H7 (cell line): ENCODE data around the gene FUS. TPM values are rescaled to one million over a fixed set of nuclear protein-coding genes. Genes with fewer than 3 reads are reported as not detected.

Source experiments
- total RNA-seq: library from RNA; depleted of rRNA; stranded (reverse); fragments of >200 nt; shearing (Covaris generic); gene quantifications from 2 replicates; pipeline ENCODE4 v1.2.3, GENCODE V29; 2014; rRNA removed

FUS gene
- total RNA-seq, 1 experiment from 2014 or later, result 39.8 TPM

Other genes with a start within 250 kb of the FUS start
- 15.3 and 18.4 TPM in 2 replicates for gene ORAI3, start 231.1 kb upstream of the FUS start, total RNA-seq
- gene SETD1A, start 222.4 kb upstream of the FUS start, total RNA-seq, result 4.1 and 5.0 TPM in 2 replicates
- gene HSD3B7, start 194.9 kb upstream of the FUS start, total RNA-seq, result 4.4 and 8.2 TPM in 2 replicates
- 1.3 and 4.1 TPM in 2 replicates for gene STX1B, start 169.5 kb upstream of the FUS start, total RNA-seq
- 13.6 and 14.2 TPM in 2 replicates for gene STX4, start 146.6 kb upstream of the FUS start, total RNA-seq
- gene ZNF668, start 105.9 kb upstream of the FUS start, total RNA-seq, result 16.4 and 19.9 TPM in 2 replicates
- 28.8 and 30.0 TPM in 2 replicates for gene ZNF646, start 105.7 kb upstream of the FUS start, total RNA-seq
- gene PRSS53, start 91.2 kb upstream of the FUS start, total RNA-seq, result 1.3 and 4.5 TPM in 2 replicates
- gene VKORC1, start 85.3 kb upstream of the FUS start, total RNA-seq, result 127 and 135 TPM in 2 replicates
- gene BCKDK, start 71.8 kb upstream of the FUS start, total RNA-seq, result 52.7 and 64.0 TPM in 2 replicates
- 61.7 and 77.2 TPM in 2 replicates for gene KAT8, start 62.5 kb upstream of the FUS start, total RNA-seq
- gene PRSS8, start 44.4 kb upstream of the FUS start, total RNA-seq, result 57.1 and 65.4 TPM in 2 replicates
- 0.59 and 1.1 TPM in 2 replicates for gene PRSS36, start 30.1 kb upstream of the FUS start, total RNA-seq
- 32.2 and 35.2 TPM in 2 replicates for gene PYCARD, start 22.6 kb downstream of the FUS start, total RNA-seq
- gene TRIM72, start 34.0 kb downstream of the FUS start, total RNA-seq, result 0.03 and 0.44 TPM in 2 replicates
- gene PYDC1, start 37.0 kb downstream of the FUS start, total RNA-seq, result not detected in 2 replicates
- gene ITGAM, start 79.8 kb downstream of the FUS start, total RNA-seq, result 0.04 TPM in 1 of 2 replicates, not detected in the other
- 0.26 and 0.80 TPM in 2 replicates for gene ITGAX, start 175.0 kb downstream of the FUS start, total RNA-seq
- gene ITGAD, start 213.2 kb downstream of the FUS start, total RNA-seq, result not detected in 2 replicates
- not detected in 2 replicates for gene COX6A2, start 248.2 kb downstream of the FUS start, total RNA-seq